HepG2 (cell line): ENCODE data around the gene PANK3. TPM values are rescaled to one million over a fixed set of nuclear protein-coding genes. Genes with fewer than 3 reads are reported as not detected.

ENCODE experiments used
- ATAC-seq: fragments of 200-7000 bp; cut with Tn5 transposase; 3 replicates; pipeline ENCODE4 v1.9.1; 2020; ENCODE audit warnings: mild to moderate bottlenecking, moderate library complexity
- BruUV-seq: library from RNA; stranded (reverse); fragments of 400-500 nt; replicated peaks from 2 replicates; lab custom pipeline; 2021; lab: Mats Ljungman, UMichigan
- CTCF ChIA-PET: fragments of 300-600 bp; formaldehyde crosslinking; extraction: SDS; loops from one replicate; lab custom pipeline; 2021; ENCODE audit warnings: low total read pairs, inconsistent platforms, low intra/inter-chr PET ratio; lab: Yijun Ruan, JAX
- POLR2A ChIA-PET: fragments of 350-600 bp; sonication (Branson Sonifier 250); formaldehyde crosslinking; loops from one replicate; lab custom pipeline; 2020; ENCODE audit warnings: antibody characterized with exemption, inconsistent platforms; lab: Yijun Ruan, JAX
- DNase-seq: peaks from one replicate; pipeline ENCODE4 v3.0.0-alpha.2; 2015; ENCODE audit warnings: low spot score
- FAIRE-seq: peaks from 3 replicates; lab custom pipeline; 2011; peaks lifted over from hg19 to GRCh38; lab: Jason Lieb, UNC
- H2AFZ ChIP-seq: one replicate; pipeline ENCODE4 v1.6.1; 2011; ENCODE audit warnings: low read length, inconsistent platforms
- H3K27ac ChIP-seq: fragments of 300-600 bp; 3 replicates; pipeline ENCODE4 v1.8.0; 2011; ENCODE audit warnings: mixed run types, mild to moderate bottlenecking, mixed read lengths, low read length, inconsistent platforms; ENCODE audit not compliant: insufficient read depth; ENCODE audit errors: extremely low read length
- H3K27me3 ChIP-seq, 2 experiments: fragments of 200-600 bp in 1 of 2; 2 replicates in 1 of 2; 3 replicates in 1 of 2; pipeline versions ENCODE4 v1.6.0 to v1.8.0; 2011; ENCODE audit warnings: low read length in 2 of 2, mild to moderate bottlenecking in 2 of 2, moderate library complexity in 2 of 2, inconsistent platforms in 1 of 2; ENCODE audit not compliant: insufficient read depth in 2 of 2, control insufficient read depth in 1 of 2
- H3K36me3 ChIP-seq, 2 experiments: fragments of 200-600 bp in 1 of 2; replicated peaks in 1 of 2; 2 replicates in 1 of 2; 3 replicates in 1 of 2; pipeline versions ENCODE4 v1.5.1 to v1.8.0; 2011; ENCODE audit warnings: low read length in 2 of 2, inconsistent platforms in 1 of 2; ENCODE audit not compliant: insufficient read depth in 2 of 2, control insufficient read depth in 1 of 2
- H3K4me1 ChIP-seq: 2 replicates; pipeline ENCODE4 v1.5.1; 2012; ENCODE audit warnings: low read length, inconsistent platforms; ENCODE audit not compliant: insufficient read depth
- H3K4me2 ChIP-seq: 2 replicates; pipeline ENCODE4 v1.6.0; 2011; ENCODE audit warnings: low read depth, low read length, inconsistent platforms
- H3K4me3 ChIP-seq, 3 experiments: fragments of 200-600 bp in 1 of 3; sonication (generic), shearing (Covaris generic) in 1 of 3; replicated peaks in 1 of 3; 2 replicates each; pipeline ENCODE4 v1.5.1; 2011 to 2016; ENCODE audit warnings: low read length in 3 of 3, inconsistent platforms in 2 of 3, low read depth in 2 of 3, mild to moderate bottlenecking in 2 of 3, control low read depth in 1 of 3, mixed read lengths in 1 of 3; ENCODE audit not compliant: insufficient read depth in 1 of 3
- H3K79me2 ChIP-seq: one replicate; pipeline ENCODE4 v1.6.1; 2011; ENCODE audit warnings: low read length, inconsistent platforms; ENCODE audit not compliant: insufficient read depth
- H3K9ac ChIP-seq: 2 replicates; pipeline ENCODE4 v1.6.0; 2011; ENCODE audit warnings: mild to moderate bottlenecking, low read depth, low read length, inconsistent platforms; ENCODE audit not compliant: insufficient read depth
- H3K9me3 ChIP-seq: 2 replicates; pipeline ENCODE4 v1.5.1; 2012; ENCODE audit warnings: mild to moderate bottlenecking, low read length
- H4K20me1 ChIP-seq: 2 replicates; pipeline ENCODE4 v1.6.0; 2011; ENCODE audit warnings: inconsistent platforms, mild to moderate bottlenecking, low read length, moderate library complexity; ENCODE audit not compliant: insufficient read depth
- SAP130 ChIP-seq: IDR thresholded peaks from 2 replicates; pipeline ENCODE4 v1.6.1; 2016; ENCODE audit warnings: low read depth
- THAP11 ChIP-seq: IDR thresholded peaks from 2 replicates; pipeline ENCODE4 v1.6.1; 2016; ENCODE audit warnings: missing biosample characterization, missing genetic modification reagents
- ZBTB7A ChIP-seq: sonication (generic); formaldehyde crosslinking; IDR thresholded peaks from 2 replicates; pipeline ENCODE4 v1.8.0; 2022; ENCODE audit warnings: mild to moderate bottlenecking, missing genetic modification reagents
- WGBS: methylation state at CpG from one replicate; pipeline ENCODE4 v1.1.6; 2017; ENCODE audit warnings: low lambda C conversion rate; 5-methylcytosine and 5-hydroxymethylcytosine counted together
- in situ Hi-C: cut with HindIII; loops from 2 replicates; pipeline ENCODE4 v1.10.0; 2017; ENCODE audit warnings: low pct_unique_long_range_greater_than_20kb; ENCODE audit not compliant: extremely low pct_ligation_motif_present
- intact Hi-C: fragments of 100-400 bp; cut with micrococcal nuclease; formaldehyde crosslinking; loops from one replicate; pipeline ENCODE4 v1.10.0; 2022; ENCODE audit not compliant: unreplicated experiment
- polyA plus RNA-seq, 8 experiments: library from polyadenylated mRNA; depleted of rRNA in 3 of 8; stranded (reverse) in 7 of 8; unstranded in 1 of 8; fragments of >200 nt; fragmentation: Illumina TruSeq in 4 of 8; extraction: Trizol in 4 of 8; gene quantifications; 2 replicates each; pipeline versions ENCODE4 v1.2.1 to v1.2.3, GENCODE V29; 2011 to 2016; ENCODE audit warnings: low read depth in 4 of 8, missing spikeins in 1 of 8, mixed read lengths in 1 of 8; ENCODE audit not compliant: insufficient read depth in 1 of 8
- total RNA-seq, 5 experiments: library from RNA; depleted of rRNA; stranded (reverse); fragments of >200 nt; fragmentation: Illumina TruSeq; extraction: Trizol; gene quantifications; 2 replicates each; pipeline ENCODE4 v1.2.3, GENCODE V29; 2016; ENCODE audit warnings: low read depth in 1 of 5
- TF ChIP-seq, protein P1 (sequence below): sonication (generic); formaldehyde crosslinking; IDR thresholded peaks from 2 replicates; pipeline ENCODE4 v1.4.0; 2020; ENCODE audit warnings: missing genetic modification reagents, borderline replicate concordance
- TF ChIP-seq, protein P2 (sequence below): sonication (generic); formaldehyde crosslinking; IDR thresholded peaks from 2 replicates; pipeline ENCODE4 v1.4.0; 2020; ENCODE audit warnings: mild to moderate bottlenecking, low read depth, missing genetic modification reagents

PANK3 gene
- total and polyA plus RNA-seq, 2 of the 13 experiments (the other 11 are each of a cell fraction or from before 2014, with no cell fraction given): 26.9 to 69.5 TPM

DNA sequence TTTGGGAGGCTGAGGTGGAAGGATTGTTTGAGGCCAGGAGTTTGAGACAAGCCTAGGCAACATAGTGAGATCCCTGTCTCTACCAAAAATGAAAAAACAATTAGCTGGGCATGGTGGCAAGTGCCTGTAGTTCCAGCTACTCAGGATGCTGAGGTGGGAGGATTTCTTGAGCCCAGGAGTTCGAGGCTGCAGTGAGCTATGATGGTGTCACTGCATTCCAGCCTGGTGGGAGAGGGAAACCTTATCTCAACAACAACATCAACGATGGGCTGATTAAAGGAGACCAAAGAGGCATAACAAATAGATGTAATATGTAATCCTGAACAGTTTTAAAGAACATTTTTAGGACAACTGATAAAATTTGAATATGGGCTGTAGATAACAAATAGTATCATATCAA, 34.2 kb upstream of the PANK3 start (continued):
- TF ChIP-seq, protein P1, sequence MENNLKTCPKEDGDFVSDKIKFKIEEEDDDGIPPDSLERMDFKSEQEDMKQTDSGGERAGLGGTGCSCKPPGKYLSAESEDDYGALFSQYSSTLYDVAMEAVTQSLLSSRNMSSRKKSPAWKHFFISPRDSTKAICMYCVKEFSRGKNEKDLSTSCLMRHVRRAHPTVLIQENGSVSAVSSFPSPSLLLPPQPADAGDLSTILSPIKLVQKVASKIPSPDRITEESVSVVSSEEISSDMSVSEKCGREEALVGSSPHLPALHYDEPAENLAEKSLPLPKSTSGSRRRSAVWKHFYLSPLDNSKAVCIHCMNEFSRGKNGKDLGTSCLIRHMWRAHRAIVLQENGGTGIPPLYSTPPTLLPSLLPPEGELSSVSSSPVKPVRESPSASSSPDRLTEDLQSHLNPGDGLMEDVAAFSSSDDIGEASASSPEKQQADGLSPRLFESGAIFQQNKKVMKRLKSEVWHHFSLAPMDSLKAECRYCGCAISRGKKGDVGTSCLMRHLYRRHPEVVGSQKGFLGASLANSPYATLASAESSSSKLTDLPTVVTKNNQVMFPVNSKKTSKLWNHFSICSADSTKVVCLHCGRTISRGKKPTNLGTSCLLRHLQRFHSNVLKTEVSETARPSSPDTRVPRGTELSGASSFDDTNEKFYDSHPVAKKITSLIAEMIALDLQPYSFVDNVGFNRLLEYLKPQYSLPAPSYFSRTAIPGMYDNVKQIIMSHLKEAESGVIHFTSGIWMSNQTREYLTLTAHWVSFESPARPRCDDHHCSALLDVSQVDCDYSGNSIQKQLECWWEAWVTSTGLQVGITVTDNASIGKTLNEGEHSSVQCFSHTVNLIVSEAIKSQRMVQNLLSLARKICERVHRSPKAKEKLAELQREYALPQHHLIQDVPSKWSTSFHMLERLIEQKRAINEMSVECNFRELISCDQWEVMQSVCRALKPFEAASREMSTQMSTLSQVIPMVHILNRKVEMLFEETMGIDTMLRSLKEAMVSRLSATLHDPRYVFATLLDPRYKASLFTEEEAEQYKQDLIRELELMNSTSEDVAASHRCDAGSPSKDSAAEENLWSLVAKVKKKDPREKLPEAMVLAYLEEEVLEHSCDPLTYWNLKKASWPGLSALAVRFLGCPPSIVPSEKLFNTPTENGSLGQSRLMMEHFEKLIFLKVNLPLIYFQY (CRISPR knock-in tag): no peak
- TF ChIP-seq, all 625 proteins: peak for 2

DNA sequence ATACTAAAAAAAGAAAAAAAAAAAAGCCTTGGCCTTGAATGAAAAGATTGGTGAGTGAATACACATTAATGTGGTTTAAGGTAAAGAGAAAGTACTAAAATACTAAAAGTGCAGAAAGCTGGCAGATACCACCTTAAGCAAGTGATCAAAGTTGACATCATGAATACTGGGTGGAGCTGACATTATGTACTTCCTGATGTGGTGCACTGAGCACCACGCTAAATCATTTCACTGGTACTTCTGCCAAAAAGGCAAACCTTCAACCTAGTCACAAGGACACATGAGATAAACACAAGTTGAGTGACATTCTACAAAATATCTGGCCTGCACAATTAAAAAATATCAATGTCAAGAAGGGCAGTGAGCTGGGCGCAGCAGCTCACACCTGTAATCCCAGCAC, 33.8 kb upstream of the PANK3 start:
- FAIRE-seq (peak; percentile 30), ATAC-seq (peak; percentile 43; the same call in 1 of the 3 replicates), DNase-seq (no peak)
- in situ Hi-C loops: no loop called here
- Histone ChIP-seq H3K4me2 (peak overlapping the region; percentile 41), H3K36me3 (no peaks in the 10 kb centered on the region), H3K9ac (no peak overlapping the region), H3K4me1 (peaks cover 44% of the 10 kb centered on the region), H3K4me3 (no peak overlapping the region), H3K9me3 (no peaks in the 10 kb centered on the region), H2AFZ (no peak overlapping the region), H3K27ac (peak overlapping the region; percentile 23), H3K79me2 (no peaks in the 10 kb centered on the region), H4K20me1 (no peaks in the 10 kb centered on the region), H3K27me3 (no peaks in the 10 kb centered on the region)
- CTCF ChIA-PET: no interaction called here
- 0 out of 2 replicates have a peak, but pooled peaks have one; percentile 10 for TF ChIP-seq SAP130 (CRISPR knock-in tag)
- no peak for TF ChIP-seq ZBTB7A (CRISPR knock-in tag)
- TF ChIP-seq, protein P2, sequence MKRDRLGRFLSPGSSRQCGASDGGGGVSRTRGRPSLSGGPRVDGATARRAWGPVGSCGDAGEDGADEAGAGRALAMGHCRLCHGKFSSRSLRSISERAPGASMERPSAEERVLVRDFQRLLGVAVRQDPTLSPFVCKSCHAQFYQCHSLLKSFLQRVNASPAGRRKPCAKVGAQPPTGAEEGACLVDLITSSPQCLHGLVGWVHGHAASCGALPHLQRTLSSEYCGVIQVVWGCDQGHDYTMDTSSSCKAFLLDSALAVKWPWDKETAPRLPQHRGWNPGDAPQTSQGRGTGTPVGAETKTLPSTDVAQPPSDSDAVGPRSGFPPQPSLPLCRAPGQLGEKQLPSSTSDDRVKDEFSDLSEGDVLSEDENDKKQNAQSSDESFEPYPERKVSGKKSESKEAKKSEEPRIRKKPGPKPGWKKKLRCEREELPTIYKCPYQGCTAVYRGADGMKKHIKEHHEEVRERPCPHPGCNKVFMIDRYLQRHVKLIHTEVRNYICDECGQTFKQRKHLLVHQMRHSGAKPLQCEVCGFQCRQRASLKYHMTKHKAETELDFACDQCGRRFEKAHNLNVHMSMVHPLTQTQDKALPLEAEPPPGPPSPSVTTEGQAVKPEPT (CRISPR knock-in tag): peak; percentile 86; the same call in 1 of the 2 replicates
- TF ChIP-seq THAP11 (CRISPR knock-in tag): 0 out of 2 replicates have a peak, but pooled peaks have one; percentile 10
- POLR2A ChIA-PET: interaction anchor here (1.1 to 1.3 kb wide), 2 partner anchors 11 to 33 kb away, joined by 3 read pairs; partner anchors contain the start of gene PANK3
- intact Hi-C loops: loop anchor here (2.0 kb wide), 1 partner anchor 20 kb away; no protein-coding TSS in a partner anchor
- whole genome bisulfite sequencing: 40% methylated on average over 2 of the region's 2 CpGs
- BruUV-seq: no TSS peak
